CD4-positive, alpha-beta T cell treated with Interleukin-10 for 1 hour (primary cell): ENCODE measurements around the gene MEGF11.

Experiments
- DNase-seq: peaks from one replicate; pipeline ENCODE4 v3.0.0-alpha.2; 2020

The MEGF11 gene

GRCh38 chr15:65960586-65960985, 293.0 kb downstream of the MEGF11 start:
- DNase-seq = no peak

- DNase-seq = no peak
Measured at GRCh38 chr15:65958835-65959234, 294.7 kb downstream of the MEGF11 start.

GRCh38 chr15:65957451-65957850, 296.1 kb downstream of the MEGF11 start:
- DNase-seq = no peak

GRCh38 chr15:65956899-65957298, 296.7 kb downstream of the MEGF11 start:
- DNase-seq = no peak

- DNase-seq = no peak
Measured at GRCh38 chr15:65956307-65956706, 297.2 kb downstream of the MEGF11 start.

GRCh38 chr15:65954289-65954741, 299.2 kb downstream of the MEGF11 start:
- DNase-seq = no peak

- no peak for DNase-seq
Measured at GRCh38 chr15:65953622-65954021, 299.9 kb downstream of the MEGF11 start.

GRCh38 chr15:65952391-65953053, 301.0 kb downstream of the MEGF11 start:
- DNase-seq = no peak

- DNase-seq = no peak
Measured at GRCh38 chr15:65951007-65951406, 302.5 kb downstream of the MEGF11 start.

- no peak for DNase-seq
Measured at GRCh38 chr15:65949491-65949890, 304.1 kb downstream of the MEGF11 start.

GRCh38 chr15:65949011-65949410, 304.5 kb downstream of the MEGF11 start:
- no peak for DNase-seq

- DNase-seq = no peak
Measured at GRCh38 chr15:65948383-65948782, 305.2 kb downstream of the MEGF11 start.

- DNase-seq = no peak
Measured at GRCh38 chr15:65947041-65947440, 306.5 kb downstream of the MEGF11 start.

- DNase-seq = no peak
Measured at GRCh38 chr15:65945616-65946015, 307.9 kb downstream of the MEGF11 start.

- no peak for DNase-seq
Measured at GRCh38 chr15:65944404-65944803, 309.1 kb downstream of the MEGF11 start.

GRCh38 chr15:65942436-65942835, 311.1 kb downstream of the MEGF11 start:
- no peak for DNase-seq

- DNase-seq = no peak
Measured at GRCh38 chr15:65940618-65940909, 313.0 kb downstream of the MEGF11 start.

GRCh38 chr15:65939901-65940617, 313.5 kb downstream of the MEGF11 start:
- DNase-seq = no peak

GRCh38 chr15:65938604-65939003, 314.9 kb downstream of the MEGF11 start:
- no peak for DNase-seq

GRCh38 chr15:65937476-65937875, 316.1 kb downstream of the MEGF11 start:
- DNase-seq = no peak

GRCh38 chr15:65937054-65937453, 316.5 kb downstream of the MEGF11 start:
- DNase-seq = no peak

- DNase-seq = no peak
Measured at GRCh38 chr15:65936282-65936681, 317.3 kb downstream of the MEGF11 start.

GRCh38 chr15:65935391-65935790, 318.2 kb downstream of the MEGF11 start:
- DNase-seq = no peak

GRCh38 chr15:65931221-65931620, 322.3 kb downstream of the MEGF11 start:
- DNase-seq = no peak

- DNase-seq = no peak
Measured at GRCh38 chr15:65930134-65930533, 323.4 kb downstream of the MEGF11 start.
